LNCAP (cell line): ENCODE results near the gene GSKIP.

Experiments used
- CTCF ChIP-seq: fragments of 450-650 bp; IDR thresholded peaks from 2 replicates; pipeline ENCODE4 v1.5.1; 2017; ENCODE audit warnings: mild to moderate bottlenecking

The GSKIP gene

GRCh38 chr14:96362071-96362964 lies 1.0 kb upstream of the GSKIP start:
- TF ChIP-seq CTCF: no peak

DNA sequence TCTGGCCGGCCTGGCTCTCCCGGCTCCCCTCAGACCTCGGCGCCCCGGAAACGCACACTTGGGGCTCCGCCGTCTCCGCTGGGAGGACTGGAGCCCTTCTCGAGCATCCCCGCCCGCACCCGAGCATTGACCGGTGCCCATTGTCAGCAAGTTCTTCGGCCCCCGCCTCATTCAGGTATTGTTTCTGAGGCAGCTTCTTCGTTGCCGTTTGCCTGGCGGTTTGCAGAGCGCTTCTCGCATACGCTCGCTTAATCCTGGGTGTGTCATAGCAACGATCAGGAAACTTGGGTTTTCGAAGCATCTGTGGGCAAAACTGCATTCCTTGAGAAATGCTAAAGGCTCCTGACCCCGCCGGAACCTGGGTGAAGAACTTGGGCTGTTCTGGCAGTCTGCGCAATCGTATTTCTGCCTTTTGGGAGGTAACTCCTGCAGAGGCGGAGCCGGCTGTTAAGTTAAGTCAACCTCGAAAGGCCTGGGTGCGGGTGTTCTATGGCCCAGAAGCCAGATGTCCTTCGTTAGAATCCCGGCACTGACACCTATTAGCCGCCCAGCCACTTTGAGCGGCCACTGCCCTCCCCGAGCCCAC lies 518 bp downstream of the GSKIP start:
- TF ChIP-seq CTCF: no peak

GRCh38 chr14:96364962-96365361 lies 1.6 kb downstream of the GSKIP start:
- no peak for TF ChIP-seq CTCF

- no peak for TF ChIP-seq CTCF
Measured at GRCh38 chr14:96368534-96368933, 5.2 kb downstream of the GSKIP start.

DNA sequence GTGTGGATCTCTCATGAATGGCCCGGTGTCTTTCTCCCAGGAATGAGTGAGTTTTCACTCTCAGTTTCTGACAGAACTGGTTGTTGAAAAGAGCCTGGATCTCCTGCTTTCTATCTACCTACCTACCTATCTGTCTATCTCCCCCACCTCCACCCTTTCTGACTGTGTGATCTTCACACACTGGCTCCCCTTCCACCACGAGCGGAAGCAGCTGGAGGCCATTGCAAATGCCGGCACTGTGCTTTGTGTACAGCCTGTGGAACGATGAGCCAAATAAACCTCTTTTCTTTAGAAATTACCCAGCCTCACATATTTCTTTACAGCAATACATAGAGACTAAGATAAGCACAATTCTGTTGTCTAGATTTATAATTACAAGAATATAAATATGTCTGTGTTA lies 7.2 kb downstream of the GSKIP start:
- TF ChIP-seq CTCF: no peak

- no peak for TF ChIP-seq CTCF
Measured at GRCh38 chr14:96373538-96373937, 10.2 kb downstream of the GSKIP start.

DNA sequence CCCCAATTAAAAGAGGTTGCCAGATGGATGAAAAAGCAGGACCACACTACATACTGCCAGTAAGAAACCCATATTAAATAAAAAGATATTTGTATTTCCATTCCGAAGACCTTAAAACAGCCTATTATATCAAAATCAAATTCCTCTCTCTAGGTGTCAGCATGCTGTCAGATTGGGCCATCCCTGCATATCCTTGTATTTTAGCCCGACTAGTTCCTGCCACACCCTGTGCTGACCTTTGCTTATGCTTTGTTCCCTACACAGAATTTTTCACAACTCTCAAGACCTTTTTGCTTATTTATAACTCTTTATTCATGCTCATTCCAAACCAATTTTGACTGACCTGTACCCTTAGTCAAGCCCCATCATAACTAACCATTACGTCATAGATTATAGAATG lies 12.8 kb downstream of the GSKIP start:
- TF ChIP-seq CTCF: no peak
